PC-3 (cell line): ENCODE data around the gene RAB6B. TPM values are rescaled to one million over a fixed set of nuclear protein-coding genes. Genes with fewer than 3 reads are reported as not detected.

Source experiments
- ATAC-seq: fragments of 200-7000 bp; cut with Tn5 transposase; 2 replicates; pipeline ENCODE4 v1.9.1; 2020; ENCODE audit warnings: mild to moderate bottlenecking, moderate library complexity
- BruUV-seq: library from RNA; stranded (reverse); fragments of 400-500 nt; replicated peaks from 2 replicates; lab custom pipeline; 2021; lab: Mats Ljungman, UMichigan
- CTCF ChIA-PET: fragments of 300-600 bp; sonication (Branson Sonifier 250); formaldehyde crosslinking; loops from one replicate; lab custom pipeline; 2022; ENCODE audit warnings: antibody characterized with exemption; lab: Charles Lee
- POLR2A ChIA-PET: fragments of 300-600 bp; sonication (Branson Sonifier 250); formaldehyde crosslinking; loops from one replicate; lab custom pipeline; 2022; ENCODE audit warnings: antibody characterized with exemption; ENCODE audit not compliant: unreplicated experiment; lab: Charles Lee
- DNase-seq: peaks from one replicate; pipeline ENCODE4 v3.0.0-alpha.2; 2015
- H2AFZ ChIP-seq: fragments of 300-600 bp; sonication (generic); 2 replicates; pipeline ENCODE4 v1.6.0; 2016; ENCODE audit warnings: antibody characterized with exemption, low read length
- H3F3A ChIP-seq: fragments of 300-600 bp; sonication (generic); one replicate; pipeline ENCODE4 v1.6.0; 2017; ENCODE audit warnings: antibody characterized with exemption, low read length, control low read depth, mild to moderate bottlenecking; ENCODE audit not compliant: unreplicated experiment
- H3K27ac ChIP-seq: fragments of 300-600 bp; sonication (generic); 2 replicates; pipeline ENCODE4 v1.5.1; 2016; ENCODE audit warnings: mild to moderate bottlenecking, low read length
- H3K27me3 ChIP-seq: fragments of 300-600 bp; sonication (generic); 2 replicates; pipeline ENCODE4 v1.6.1; 2016; ENCODE audit warnings: low read length, mixed read lengths
- H3K36me3 ChIP-seq: fragments of 300-600 bp; sonication (generic); 2 replicates; pipeline ENCODE4 v1.6.1; 2016; ENCODE audit warnings: low read depth, mixed run types, low read length, mixed read lengths
- H3K4me1 ChIP-seq: fragments of 300-600 bp; sonication (generic); 2 replicates; pipeline ENCODE4 v1.5.1; 2016; ENCODE audit warnings: low read length; ENCODE audit not compliant: insufficient read depth
- H3K4me2 ChIP-seq: fragments of 300-600 bp; sonication (generic); 2 replicates; pipeline ENCODE4 v1.6.0; 2016; ENCODE audit warnings: low read length
- H3K4me3 ChIP-seq: fragments of 300-600 bp; sonication (generic); 2 replicates; pipeline ENCODE4 v1.5.1; 2016; ENCODE audit warnings: mild to moderate bottlenecking, low read length, mixed read lengths
- H3K79me2 ChIP-seq: fragments of 300-600 bp; sonication (generic); 2 replicates; pipeline ENCODE4 v1.6.1; 2017; ENCODE audit warnings: low read length, mixed read lengths
- H3K9ac ChIP-seq: fragments of 300-600 bp; sonication (generic); 2 replicates; pipeline ENCODE4 v1.6.0; 2016; ENCODE audit warnings: mild to moderate bottlenecking, low read length
- H3K9me2 ChIP-seq: fragments of 300-600 bp; sonication (generic); replicated peaks from 2 replicates; pipeline ENCODE4 v1.6.1; 2016; ENCODE audit warnings: mixed run types, low read length, mixed read lengths
- H3K9me3 ChIP-seq: fragments of 300-600 bp; sonication (generic); 2 replicates; pipeline ENCODE4 v1.6.1; 2016; ENCODE audit warnings: low read length, mixed read lengths
- H4K20me1 ChIP-seq: fragments of 300-600 bp; sonication (generic); 2 replicates; pipeline ENCODE4 v1.6.1; 2016; ENCODE audit warnings: low read length, mixed read lengths
- CTCF ChIP-seq: fragments of 300-600 bp; sonication (generic); conservative IDR thresholded peaks from 2 replicates; pipeline ENCODE4 v1.5.1; 2017; ENCODE audit warnings: antibody characterized with exemption, low read depth, mild to moderate bottlenecking, low read length
- EZH2 ChIP-seq: fragments of 300-600 bp; sonication (generic); IDR thresholded peaks from one replicate; pipeline ENCODE4 v1.6.1; 2017; ENCODE audit warnings: antibody characterized with exemption, mild to moderate bottlenecking, low read length; ENCODE audit not compliant: unreplicated experiment
- EZH2phosphoT487 ChIP-seq: fragments of 300-600 bp; sonication (generic); IDR thresholded peaks from 2 replicates; pipeline ENCODE4 v1.6.1; 2018; ENCODE audit warnings: mild to moderate bottlenecking, antibody characterized with exemption, low read length, borderline replicate concordance
- intact Hi-C: fragments of 100-400 bp; cut with micrococcal nuclease; formaldehyde crosslinking; loops from 2 replicates; pipeline ENCODE4 v1.9.0; 2023
- total RNA-seq: library from RNA; depleted of rRNA; stranded (reverse); fragments of >200 nt; gene quantifications from 2 replicates; pipeline ENCODE4 v1.2.3, GENCODE V29; 2014

RAB6B gene
- total RNA-seq, 1 experiment from 2014 or later, result 0.22 TPM

- H3K9me3 ChIP-seq, result no peaks in the 10 kb centered on the region
- no peak for TF ChIP-seq EZH2phosphoT487
- no peak for TF ChIP-seq EZH2
- ATAC-seq (no peak), DNase-seq (no peak)
- H3K4me3 ChIP-seq, result no peak overlapping the region
- H3K9ac ChIP-seq, result no peak overlapping the region
- intact Hi-C loops, result loop anchor here (10.0 kb wide), 1 partner anchor 368 kb away; no protein-coding TSS in a partner anchor
- no peak overlapping the region for H3K4me2 ChIP-seq
- no peaks in the 10 kb centered on the region for H3K79me2 ChIP-seq
- CTCF ChIA-PET, result no interaction called here
- H2AFZ ChIP-seq, result no peak overlapping the region
- H3K4me1 ChIP-seq, result no peaks in the 10 kb centered on the region; the same call in 1 of the 2 replicates
- POLR2A ChIA-PET, result interaction anchor here (0.6 kb wide), 1 partner anchor 525 kb away, joined by 5 read pairs; no protein-coding TSS in a partner anchor
- no peaks in the 10 kb centered on the region for H4K20me1 ChIP-seq
- 0 out of 2 replicates have a peak, but pooled peaks cover 7% of the 10 kb centered on the region for H3K27me3 ChIP-seq
- H3K36me3 ChIP-seq, result no peaks in the 10 kb centered on the region
- no peaks in the 10 kb centered on the region for H3F3A ChIP-seq
- BruUV-seq, result no TSS peak
- H3K27ac ChIP-seq, result no peak overlapping the region
- no peaks in the 10 kb centered on the region for H3K9me2 ChIP-seq
Observed at GRCh38 chr3:133937061-133937686, 41.5 kb upstream of the RAB6B start.

GRCh38 chr3:133935843-133936769 is 40.4 kb upstream of the RAB6B start:
- Histone ChIP-seq H3K9me2 (no peaks in the 10 kb centered on the region), H3F3A (no peaks in the 10 kb centered on the region), H3K9me3 (no peaks in the 10 kb centered on the region), H3K4me2 (no peak overlapping the region), H3K4me1 (no peaks in the 10 kb centered on the region; the same call in 1 of the 2 replicates), H3K27me3 (0 out of 2 replicates have a peak, but pooled peaks cover 7% of the 10 kb centered on the region), H3K36me3 (no peaks in the 10 kb centered on the region), H3K27ac (no peak overlapping the region), H3K79me2 (no peaks in the 10 kb centered on the region), H3K9ac (no peak overlapping the region), H3K4me3 (no peak overlapping the region), H4K20me1 (no peaks in the 10 kb centered on the region), H2AFZ (no peak overlapping the region)
- ChIA-PET POLR2A (interaction anchor here (0.6 kb wide), 1 partner anchor 524 kb away, joined by 5 read pairs; no protein-coding TSS in a partner anchor), CTCF (no interaction called here)
- intact Hi-C loops, result loop anchor here (10.0 kb wide), 1 partner anchor 369 kb away; no protein-coding TSS in a partner anchor
- no peak for ATAC-seq
- TF ChIP-seq EZH2phosphoT487 (no peak), EZH2 (no peak), CTCF (no peak)
- DNase-seq, result no peak
- no TSS peak for BruUV-seq

- no peaks in the 10 kb centered on the region for H3K27me3 ChIP-seq
- H4K20me1 ChIP-seq, result no peaks in the 10 kb centered on the region
- no peak overlapping the region for H3K27ac ChIP-seq
- H3K4me1 ChIP-seq, result no peaks in the 10 kb centered on the region; the same call in 1 of the 2 replicates
- H3K9ac ChIP-seq, result no peak overlapping the region
- ATAC-seq (no peak), DNase-seq (no peak)
- CTCF ChIA-PET, result no interaction called here
- TF ChIP-seq EZH2phosphoT487 (no peak), EZH2 (no peak), CTCF (no peak)
- POLR2A ChIA-PET, result no interaction called here
- H3K9me3 ChIP-seq, result no peaks in the 10 kb centered on the region
- H3K36me3 ChIP-seq, result no peaks in the 10 kb centered on the region
- H3K4me3 ChIP-seq, result no peak overlapping the region
- H2AFZ ChIP-seq, result no peak overlapping the region
- no TSS peak for BruUV-seq
- no peak overlapping the region for H3K4me2 ChIP-seq
- no peaks in the 10 kb centered on the region for H3K79me2 ChIP-seq
- intact Hi-C loops, result loop anchor here (5.0 to 10.0 kb wide), 2 partner anchors 262 to 370 kb away; no protein-coding TSS in a partner anchor
- H3K9me2 ChIP-seq, result no peaks in the 10 kb centered on the region
- H3F3A ChIP-seq, result no peaks in the 10 kb centered on the region
Observed at GRCh38 chr3:133934996-133935842, 39.5 kb upstream of the RAB6B start.
